ENCODE data around the gene LRFN2.

Gene LRFN2

DNA sequence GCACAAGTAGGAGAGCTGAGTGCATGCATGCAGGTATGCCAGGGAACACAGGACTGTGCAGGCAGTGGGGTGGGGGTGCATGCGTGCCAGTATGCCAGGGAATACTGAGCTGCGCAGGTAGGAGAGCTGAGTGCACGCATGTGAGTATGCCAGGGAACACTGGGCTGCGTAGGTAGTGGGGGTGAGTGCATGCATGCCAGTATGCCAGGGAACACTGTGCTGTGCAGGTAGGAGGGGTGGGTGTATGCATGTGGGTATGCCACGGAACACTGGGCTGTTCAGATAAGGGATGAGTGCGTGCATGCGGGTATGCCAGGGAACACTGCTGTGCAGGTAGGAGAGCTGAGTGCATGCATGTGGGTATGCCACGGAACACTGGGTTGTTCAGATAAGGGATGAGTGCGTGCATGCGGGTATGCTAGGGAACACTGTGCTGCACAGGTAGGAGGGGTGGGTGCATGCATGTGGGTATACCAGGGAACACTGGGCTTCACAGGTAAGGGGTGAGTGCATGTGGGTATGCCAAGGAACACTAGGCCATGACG is 77.4 kb downstream of the LRFN2 start:
- DNase-seq, result no peak

GRCh38 chr6:40509086-40509485 is 78.1 kb downstream of the LRFN2 start:
- no peak for DNase-seq

DNA sequence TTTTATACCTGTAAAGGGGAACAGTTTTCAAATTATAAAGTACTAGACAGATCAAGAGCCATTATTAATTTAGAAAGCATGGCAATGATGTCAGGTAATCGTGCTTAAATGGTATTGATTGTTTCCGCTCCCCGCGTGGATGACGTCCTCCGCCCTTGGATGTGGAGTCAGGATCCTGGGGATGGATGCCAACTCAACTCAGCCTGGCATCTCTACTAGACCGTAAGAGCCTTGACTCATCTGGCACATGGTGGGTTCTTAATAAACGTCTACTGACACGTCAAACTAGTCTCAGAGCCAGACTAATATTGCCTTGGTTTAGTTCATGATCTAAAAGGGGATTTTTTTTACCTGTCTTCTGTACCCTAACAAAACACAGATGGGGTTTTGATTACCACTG is 80.2 kb downstream of the LRFN2 start:
- DNase-seq, result no peak

GRCh38 chr6:40505191-40505810 is 81.9 kb downstream of the LRFN2 start:
- no peak for DNase-seq

DNA sequence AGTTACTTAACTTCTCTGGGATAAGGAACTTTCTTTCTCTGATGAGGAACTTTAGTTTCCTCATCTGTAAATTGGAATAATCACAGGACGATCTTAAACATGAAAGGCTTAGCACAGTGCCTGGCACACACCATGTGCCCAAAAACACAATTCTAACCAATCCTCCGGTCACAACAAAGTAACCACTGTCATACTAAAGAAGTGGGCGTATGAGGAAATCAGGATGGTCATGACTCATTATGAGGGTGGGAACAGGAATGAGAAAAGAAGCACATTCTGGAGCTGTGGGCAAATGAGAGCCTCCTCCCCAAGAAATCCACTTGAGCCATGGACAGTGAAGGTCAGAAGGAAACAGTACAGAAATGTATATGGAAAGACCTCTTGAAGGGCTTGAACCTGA is 82.9 kb downstream of the LRFN2 start:
- DNase-seq, result no peak

DNA sequence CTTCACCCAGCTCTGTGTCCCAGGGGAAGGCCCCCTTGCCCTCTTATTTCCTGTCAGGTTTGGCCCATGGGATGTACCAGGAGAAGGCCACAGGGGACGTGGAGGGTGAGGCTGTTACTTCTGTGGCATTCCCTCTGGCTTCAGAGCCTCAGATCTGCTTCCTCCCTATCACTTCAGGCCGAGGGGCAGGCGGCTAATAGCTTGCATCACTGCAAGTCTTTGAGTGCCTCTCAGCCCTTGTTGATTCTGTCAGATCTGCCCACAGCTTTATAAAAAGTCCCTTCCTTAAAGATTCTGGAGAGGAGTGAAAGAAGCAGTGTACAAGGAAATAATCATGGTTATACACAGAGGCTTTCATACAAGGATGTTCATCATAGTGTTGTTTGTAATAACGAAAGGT is 86.9 kb downstream of the LRFN2 start:
- DNase-seq, result no peak

DNA sequence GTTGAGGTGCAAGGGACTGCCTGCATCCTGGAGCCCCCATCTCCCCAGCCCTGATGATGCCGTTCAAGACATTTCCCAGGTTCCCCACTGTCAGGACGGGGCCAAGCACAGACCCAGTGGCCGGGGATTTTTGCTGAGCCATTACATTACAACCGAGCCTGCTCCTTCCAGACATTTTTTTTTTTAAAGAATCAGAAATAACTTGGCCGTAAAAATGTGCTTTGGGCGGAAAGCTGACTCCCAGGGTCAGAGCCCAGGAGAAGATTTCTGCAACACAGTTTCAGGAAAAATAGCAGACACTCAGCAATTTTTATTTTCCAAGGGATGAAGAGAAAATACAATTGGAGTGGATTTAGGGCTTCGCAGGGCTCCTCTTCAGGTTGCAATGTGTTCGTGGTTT is 87.9 kb downstream of the LRFN2 start:
- peak; percentile 56 for DNase-seq

DNA sequence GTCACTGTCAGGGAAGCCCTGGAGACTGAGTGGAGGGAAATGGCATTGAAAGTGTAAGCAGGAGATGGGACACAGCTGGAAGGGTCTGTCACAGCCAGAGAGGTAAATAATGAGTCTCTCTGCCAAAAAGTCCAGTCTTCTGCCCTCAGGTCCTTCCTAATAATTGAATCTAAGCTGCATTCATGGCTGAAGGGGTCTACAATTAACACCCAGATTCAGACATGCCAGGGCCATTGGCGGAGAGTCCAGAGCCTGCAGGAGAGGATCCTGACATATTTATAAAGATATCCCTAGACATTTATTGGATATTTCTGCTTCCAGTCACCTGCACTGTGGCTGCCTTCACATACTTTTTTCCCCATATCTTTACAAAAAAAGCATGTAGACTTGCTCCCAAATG is 89.0 kb downstream of the LRFN2 start:
- DNase-seq, result no peak

DNA sequence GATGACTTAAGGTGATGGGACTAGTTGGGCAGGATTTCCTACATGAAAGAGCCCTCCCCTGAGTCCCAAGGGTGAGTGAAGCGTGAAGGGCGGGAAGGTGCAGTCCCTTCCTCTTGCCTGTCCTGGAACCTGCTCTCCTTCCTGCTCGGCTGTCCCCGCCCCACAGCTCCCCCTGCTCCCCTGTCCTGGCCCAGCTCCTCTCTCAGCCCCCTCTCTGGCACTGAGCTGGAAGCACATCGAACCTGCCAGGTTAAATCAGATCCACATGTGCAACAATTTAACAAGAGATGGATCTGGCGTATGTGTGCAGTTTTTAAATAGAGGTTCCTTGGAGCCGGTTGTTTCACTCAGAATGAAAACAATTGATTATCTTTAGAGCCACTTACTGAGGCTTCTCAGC is 95.0 kb downstream of the LRFN2 start:
- peak; percentile 62 for DNase-seq

DNA sequence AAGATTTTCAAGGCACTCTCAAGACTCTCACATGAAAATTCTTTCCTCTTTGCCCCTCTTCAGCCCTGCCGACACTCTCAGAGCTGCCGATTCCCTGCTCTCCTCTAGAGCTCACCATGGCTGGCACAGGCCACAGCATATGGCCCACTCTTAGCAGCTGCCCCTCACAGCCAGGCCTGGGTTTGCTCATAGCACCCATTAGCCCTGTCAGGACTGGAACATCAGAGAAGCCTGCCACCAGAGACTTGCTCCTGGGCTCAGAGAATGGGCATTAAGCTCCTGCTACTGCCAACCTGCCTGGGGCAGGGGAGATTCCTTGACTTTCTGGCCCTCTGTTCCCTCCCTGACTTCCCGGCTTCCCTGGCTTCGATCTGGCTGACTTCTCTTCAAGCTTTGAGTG is 96.7 kb downstream of the LRFN2 start:
- DNase-seq, result no peak

GRCh38 chr6:40489798-40490197 is 97.4 kb downstream of the LRFN2 start:
- DNase-seq, result no peak

DNA sequence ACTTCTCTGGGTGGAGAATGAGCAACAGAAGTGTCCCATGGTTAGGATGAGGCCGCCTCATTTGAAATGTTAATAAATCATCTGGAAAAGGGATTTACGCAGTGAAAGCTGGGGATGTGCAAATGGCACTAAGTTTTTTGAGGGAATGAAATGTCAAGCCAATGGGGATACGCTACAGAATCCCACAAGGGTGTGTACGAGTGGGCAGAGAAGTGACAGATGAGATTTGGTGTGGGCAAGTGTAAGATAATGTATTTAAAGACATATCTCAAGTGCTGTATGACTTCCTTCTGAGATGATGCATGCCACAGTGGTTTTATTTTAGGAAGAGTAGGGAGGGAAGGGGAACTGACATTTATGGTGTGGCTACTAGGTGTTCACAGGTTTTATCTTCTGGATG is 100.6 kb downstream of the LRFN2 start:
- DNase-seq, result no peak

GRCh38 chr6:40485795-40486194 is 101.4 kb downstream of the LRFN2 start:
- DNase-seq, result no peak

GRCh38 chr6:40485300-40485699 is 101.9 kb downstream of the LRFN2 start:
- DNase-seq, result no peak

- no peak for DNase-seq
Observed at GRCh38 chr6:40484066-40484465, 103.1 kb downstream of the LRFN2 start.

DNA sequence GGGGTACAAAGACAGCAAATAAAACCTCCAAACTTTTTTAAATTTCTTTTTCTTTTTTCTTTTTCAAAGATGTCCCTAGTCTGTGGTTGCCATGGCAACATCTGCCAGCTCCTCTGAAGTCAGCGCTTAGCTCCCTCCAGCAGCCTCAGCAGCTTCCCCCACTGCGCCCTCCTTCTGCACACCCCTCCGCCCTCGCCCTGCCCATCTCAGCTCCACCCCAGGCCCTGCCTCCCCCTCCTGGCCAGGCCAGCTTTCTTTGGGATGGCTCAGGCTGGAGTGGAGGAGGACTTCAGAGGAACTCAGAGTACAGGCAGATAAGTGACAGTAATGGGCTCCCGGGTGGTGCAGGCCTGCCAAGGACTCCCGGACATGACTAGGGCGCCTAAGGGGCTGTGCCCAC is 104.6 kb downstream of the LRFN2 start:
- no peak for DNase-seq

DNA sequence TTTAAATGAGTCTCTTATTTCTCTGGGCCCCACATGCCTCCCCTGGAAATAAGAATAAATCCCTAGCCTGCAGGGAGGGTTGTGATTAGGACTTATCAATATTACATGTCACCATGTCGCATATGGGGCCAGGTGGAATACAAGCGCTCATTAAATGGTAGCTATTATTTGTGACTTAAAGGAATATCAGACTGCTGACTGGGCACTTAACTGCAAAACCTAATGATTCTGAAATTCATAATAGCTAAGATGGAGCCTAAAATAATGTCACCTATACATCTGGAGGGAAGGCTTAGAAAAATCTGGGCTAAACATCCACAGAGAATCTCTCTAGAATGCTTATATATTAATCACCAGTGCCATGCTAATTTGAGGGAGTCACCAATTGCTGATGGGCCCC is 106.5 kb downstream of the LRFN2 start:
- DNase-seq, result no peak

DNA sequence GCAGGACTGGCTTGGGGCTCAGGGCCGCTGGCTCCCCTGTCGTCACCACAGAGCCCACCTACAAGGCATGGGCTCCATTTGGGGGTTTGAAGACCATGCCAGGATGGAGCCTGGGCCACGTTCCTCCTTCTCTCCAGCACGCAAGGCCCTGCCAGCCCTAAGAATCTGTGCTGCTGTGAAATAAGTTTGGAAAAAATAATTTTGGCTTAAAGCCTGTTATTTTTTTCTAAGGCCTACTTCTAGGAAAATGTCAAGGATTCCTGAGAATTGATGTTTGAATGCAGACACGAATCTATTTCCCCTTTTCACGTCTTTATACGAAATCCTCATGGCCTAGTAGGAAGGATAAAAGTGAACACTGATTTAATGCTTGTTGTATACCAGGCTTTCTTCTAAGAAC is 107.5 kb downstream of the LRFN2 start:
- no peak for DNase-seq

DNA sequence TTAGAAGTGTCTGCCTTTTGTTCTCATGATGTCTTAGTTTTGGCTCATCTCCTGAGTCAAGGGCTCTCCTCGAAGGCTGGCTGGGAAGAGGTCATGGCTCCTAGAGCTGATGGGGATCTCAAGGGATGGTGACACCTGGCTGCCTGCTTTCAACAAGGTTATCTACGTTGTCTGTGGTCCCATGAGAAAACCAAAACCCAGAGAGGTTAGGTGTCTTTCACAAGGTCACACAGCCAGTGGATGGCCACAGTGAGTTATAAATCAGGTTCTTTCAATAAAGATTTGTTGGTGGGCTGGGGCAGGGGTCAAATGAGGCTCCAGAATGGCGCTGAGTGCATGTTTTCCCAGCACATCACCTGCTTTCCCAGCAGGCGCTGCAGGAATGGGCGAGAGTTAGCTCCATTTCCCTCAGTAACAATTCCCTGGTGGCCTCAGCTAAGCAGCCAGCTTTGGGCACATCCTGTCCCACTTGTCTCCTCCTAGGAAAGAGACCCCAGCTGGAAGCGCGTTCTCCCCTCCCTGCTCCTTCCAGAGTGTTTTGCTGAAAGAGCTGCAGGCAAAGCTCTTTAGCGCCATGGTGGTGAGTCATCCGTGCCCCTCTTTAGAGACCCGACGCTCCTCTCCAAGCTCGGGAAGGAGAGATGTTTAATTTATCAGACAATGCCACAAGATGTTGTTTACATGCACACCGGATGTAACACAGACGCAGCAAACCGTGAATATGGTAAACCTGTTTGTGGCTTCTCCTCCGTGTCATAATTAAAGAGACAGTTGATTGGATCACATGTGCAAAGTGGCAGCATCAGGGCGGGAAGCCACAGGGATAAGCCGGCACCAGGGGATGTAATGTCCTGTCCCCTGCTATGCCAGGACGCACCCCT is 109.7 kb downstream of the LRFN2 start:
- DNase-seq, result no peak

DNA sequence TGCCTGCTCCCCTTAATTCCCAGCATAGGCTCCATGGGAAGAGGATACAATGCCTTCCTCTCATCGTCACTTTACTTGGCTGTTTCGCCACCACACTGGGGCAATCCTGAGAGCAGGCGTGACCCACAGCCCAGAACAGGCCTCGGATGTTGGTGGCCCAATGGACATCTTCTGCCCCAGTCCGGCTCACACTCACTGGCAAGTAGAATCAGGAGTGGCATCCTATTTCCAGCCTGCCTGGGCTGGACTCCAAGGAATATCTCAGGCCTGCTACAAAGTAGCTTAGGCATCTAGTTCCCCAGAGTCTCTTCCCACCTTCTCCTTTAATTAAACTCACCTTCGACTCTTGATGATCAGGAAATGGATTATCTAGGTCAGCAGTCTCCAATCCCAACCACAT is 110.5 kb downstream of the LRFN2 start:
- no peak for DNase-seq

DNA sequence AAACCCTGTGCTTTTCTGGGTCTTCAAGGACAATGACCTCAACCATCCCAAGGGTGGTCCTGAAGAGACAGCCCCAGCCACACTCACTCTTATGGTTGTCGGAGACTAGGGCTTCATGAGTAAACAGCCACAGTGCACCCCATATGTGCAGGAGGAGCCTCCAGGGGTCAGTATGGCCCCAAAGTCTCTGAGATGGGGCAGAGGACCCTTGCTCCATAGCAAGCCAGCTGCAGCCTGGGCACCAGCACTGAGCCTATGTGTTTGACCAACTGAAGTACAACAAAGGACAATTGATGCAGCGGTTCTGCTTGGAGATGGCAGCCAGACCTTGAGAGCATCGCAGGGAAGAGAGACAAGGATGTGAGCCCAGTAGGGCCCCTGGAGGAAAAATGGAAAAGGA is 112.2 kb downstream of the LRFN2 start:
- no peak for DNase-seq

GRCh38 chr6:40473026-40473425 is 114.1 kb downstream of the LRFN2 start:
- no peak for DNase-seq

- no peak for DNase-seq
Observed at GRCh38 chr6:40472353-40472752, 114.8 kb downstream of the LRFN2 start.

- DNase-seq, result no peak
Observed at GRCh38 chr6:40471243-40471642, 115.9 kb downstream of the LRFN2 start.

Data from right forelimb (tissue), 1 donor.